IPS-18c (cell line): ENCODE data around the gene CREM.
A peak's percentile ranks its signal among the peaks of the same experiment; 100 is the strongest.
"Not testable (repeated sequence)": the region's sequence is repeated elsewhere in the genome, so short reads cannot be mapped to it uniquely, and the experiment has no call there.

ENCODE experiments used
- H3K4me3 ChIP-seq: 2 replicates; pipeline ENCODE4 v1.7.0; 2013; ENCODE audit warnings: low read depth, mild to moderate bottlenecking, low read length, moderate library complexity; ENCODE audit not compliant: insufficient read depth
- H3K9me3 ChIP-seq: one replicate; pipeline ENCODE4 v1.6.1; 2013; ENCODE audit warnings: mild to moderate bottlenecking, low read length, moderate library complexity; ENCODE audit not compliant: control insufficient read depth, insufficient read depth

Gene CREM

GRCh38 chr10:35126530-35127288, at the start of gene CREM:
TSS of gene CREM (plus strand) at chr10:35126846. CDS start at chr10:35137836, 10,990 bp downstream.
- peak within 1 kb of the TSS; percentile 94 for H3K4me3 ChIP-seq
- no peaks in the 10 kb centered on the region for H3K9me3 ChIP-seq

GRCh38 chr10:35079265-35079664, 47.4 kb upstream of the CREM start:
- no peaks in the 10 kb centered on the region for H3K9me3 ChIP-seq
- no peak overlapping the region for H3K4me3 ChIP-seq

- Histone ChIP-seq H3K4me3 (no peak overlapping the region), H3K9me3 (no peaks in the 10 kb centered on the region)
Observed at GRCh38 chr10:35079763-35080162, 46.9 kb upstream of the CREM start.

- H3K9me3 ChIP-seq, H3K4me3 ChIP-seq: not testable (repeated sequence)
Observed at GRCh38 chr10:35080261-35080660, 46.4 kb upstream of the CREM start.

- no peaks in the 10 kb centered on the region for H3K9me3 ChIP-seq
- no peak overlapping the region for H3K4me3 ChIP-seq
Observed at GRCh38 chr10:35083242-35083641, 43.4 kb upstream of the CREM start.

- peak overlapping the region; percentile 78 for H3K4me3 ChIP-seq
- no peaks in the 10 kb centered on the region for H3K9me3 ChIP-seq
Observed at GRCh38 chr10:35089611-35090161, 37.0 kb upstream of the CREM start.

- Histone ChIP-seq H3K9me3 (no peaks in the 10 kb centered on the region), H3K4me3 (peak within 1 kb of the TSS; percentile 78)
Observed at GRCh38 chr10:35090162-35090954, 36.3 kb upstream of the CREM start, which contains the start of gene CUL2. TSS of gene CUL2 (minus strand) at chr10:35090341. CDS start at chr10:35071317, 19,024 bp downstream.

GRCh38 chr10:35091994-35092790, 34.5 kb upstream of the CREM start:
- Histone ChIP-seq H3K4me3 (no peak overlapping the region), H3K9me3 (no peaks in the 10 kb centered on the region)

GRCh38 chr10:35092851-35093250, 33.8 kb upstream of the CREM start:
- no peak overlapping the region for H3K4me3 ChIP-seq
- no peaks in the 10 kb centered on the region for H3K9me3 ChIP-seq

- H3K4me3 ChIP-seq: no peak overlapping the region
Observed at GRCh38 chr10:35096312-35096711, 30.3 kb upstream of the CREM start.

GRCh38 chr10:35097510-35097909, 29.1 kb upstream of the CREM start:
- Histone ChIP-seq H3K9me3 (no peaks in the 10 kb centered on the region), H3K4me3 (no peak overlapping the region)

More at GRCh38 chr10:35096312-35096711, 30.3 kb upstream of the CREM start:
- H3K9me3 ChIP-seq: no peaks in the 10 kb centered on the region

- no peak overlapping the region for H3K4me3 ChIP-seq
- peaks cover 2% of the 10 kb centered on the region for H3K9me3 ChIP-seq
Observed at GRCh38 chr10:35103882-35104281, 22.8 kb upstream of the CREM start.

- Histone ChIP-seq H3K4me3 (no peak overlapping the region), H3K9me3 (peaks cover 2% of the 10 kb centered on the region)
Observed at GRCh38 chr10:35112571-35112970, 14.1 kb upstream of the CREM start.

- Histone ChIP-seq H3K9me3 (no peaks in the 10 kb centered on the region), H3K4me3 (no peak overlapping the region)
Observed at GRCh38 chr10:35119378-35119777, 7.3 kb upstream of the CREM start.

GRCh38 chr10:35124540-35124939, 2.1 kb upstream of the CREM start:
- Histone ChIP-seq H3K4me3 (no peak overlapping the region), H3K9me3 (no peaks in the 10 kb centered on the region)

GRCh38 chr10:35126062-35126529, 550 bp upstream of the CREM start:
- H3K9me3 ChIP-seq: no peaks in the 10 kb centered on the region

GRCh38 chr10:35127289-35127891, 744 bp downstream of the CREM start:
- Histone ChIP-seq H3K9me3 (no peaks in the 10 kb centered on the region), H3K4me3 (peak overlapping the region; percentile 94)

More at GRCh38 chr10:35126062-35126529, 550 bp upstream of the CREM start:
- peak overlapping the region; percentile 63 for H3K4me3 ChIP-seq
